Lower lobe of right lung (tissue), 2 donors: ENCODE results near the gene AIMP1. TPM values are rescaled to one million over a fixed set of nuclear protein-coding genes. Genes with fewer than 3 reads are reported as not detected.
"Not testable (repeated sequence)": the region's sequence is repeated elsewhere in the genome, so short reads cannot be mapped to it uniquely, and the experiment has no call there.

ENCODE experiments used
- ATAC-seq, 2 donors: fragments of 200-7000 bp; cut with Tn5 transposase; one replicate each; pipeline ENCODE4 v1.9.1; 2020 to 2022; ENCODE audit warnings: mild to moderate bottlenecking in 2 of 2, moderate library complexity in 2 of 2
- DNase-seq: peaks from one replicate; pipeline ENCODE4 v3.0.0-alpha.2; 2020
- H3K27ac ChIP-seq: fragments of 200-600 bp; one replicate; pipeline ENCODE4 v1.8.0; 2022
- H3K27me3 ChIP-seq: fragments of 200-600 bp; one replicate; pipeline ENCODE4 v1.8.0; 2022; ENCODE audit warnings: low read depth
- H3K36me3 ChIP-seq: fragments of 200-600 bp; one replicate; pipeline ENCODE4 v1.8.0; 2022; ENCODE audit warnings: mild to moderate bottlenecking
- H3K4me1 ChIP-seq: fragments of 200-600 bp; one replicate; pipeline ENCODE4 v1.8.0; 2022
- H3K4me3 ChIP-seq: fragments of 200-600 bp; one replicate; pipeline ENCODE4 v1.8.0; 2022; ENCODE audit warnings: mild to moderate bottlenecking
- H3K9me3 ChIP-seq: fragments of 200-600 bp; one replicate; pipeline ENCODE4 v1.8.0; 2022
- CTCF ChIP-seq: fragments of 200-600 bp; IDR thresholded peaks from one replicate; pipeline ENCODE4 v1.8.0; 2022; ENCODE audit warnings: antibody characterized with exemption, mild to moderate bottlenecking
- intact Hi-C: fragments of 100-400 bp; cut with DNase I; formaldehyde crosslinking; loops from one replicate; pipeline ENCODE4 v1.11.0; 2022
- total RNA-seq: library from RNA; stranded (reverse); fragmentation: NEBNext Ultra II Directional; extraction: Animal tissue kit (Norgen Biotek cat#: 25700); gene quantifications from one replicate; pipeline ENCODE4 v1.2.1, GENCODE V29; 2021
- donor health status: DM: no; HTN: yes; CAD: no; lungs with severe emphysema.

The AIMP1 gene
- total RNA-seq, 1 donor from 2014 or later = 40.7 TPM

DNA sequence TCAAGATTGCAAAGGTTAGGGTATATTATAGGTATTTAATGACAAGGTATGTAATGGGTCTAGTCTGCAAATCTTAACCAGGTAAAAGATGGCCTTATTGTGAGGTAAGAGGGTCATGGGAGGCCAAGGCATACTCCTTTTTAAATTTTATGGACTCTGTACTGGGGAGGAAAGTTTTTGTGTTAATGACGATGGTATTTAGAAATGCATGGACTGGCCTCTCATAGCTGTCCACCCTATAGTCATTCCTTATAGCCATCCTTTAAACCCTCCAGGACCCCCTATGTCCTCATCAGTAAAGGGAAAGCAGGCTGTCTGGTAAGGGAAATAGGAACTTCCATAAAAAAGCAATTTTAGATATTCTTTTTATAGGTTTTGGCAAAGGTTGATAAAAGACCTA, 1.5 kb downstream of the AIMP1 start:
- no peaks in the 10 kb centered on the region for H3K27me3 ChIP-seq
- H3K36me3 ChIP-seq = no peaks in the 10 kb centered on the region
- ATAC-seq (no peak), DNase-seq (no peak)
- no peaks in the 10 kb centered on the region for H3K9me3 ChIP-seq
- no peak for TF ChIP-seq CTCF
- intact Hi-C loops = no loop called here
- H3K4me1 ChIP-seq = peaks cover 48% of the 10 kb centered on the region
- peak overlapping the region; percentile 76 for H3K4me3 ChIP-seq
- H3K27ac ChIP-seq = no peak overlapping the region

DNA sequence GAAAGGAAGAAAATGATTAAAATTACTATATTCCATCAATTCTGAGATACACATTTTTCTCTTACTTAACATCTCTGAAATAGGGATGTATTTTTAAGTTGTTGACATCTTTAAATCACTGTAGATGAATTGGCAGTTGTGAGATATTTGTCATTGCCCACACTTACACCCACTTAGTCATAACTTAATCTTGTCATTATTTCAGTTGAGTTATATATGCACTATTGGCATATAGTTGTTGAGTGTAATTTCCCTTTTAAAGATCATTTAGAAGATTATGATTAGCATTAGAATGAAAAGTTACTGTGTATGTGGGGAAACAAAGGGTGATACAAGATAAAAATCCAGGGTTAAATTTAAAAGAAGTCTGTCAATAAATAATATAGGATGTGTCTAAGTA, 2.2 kb downstream of the AIMP1 start:
- Histone ChIP-seq H3K9me3 (no peaks in the 10 kb centered on the region), H3K36me3 (no peaks in the 10 kb centered on the region), H3K27ac (no peak overlapping the region), H3K4me3 (no peak overlapping the region), H3K4me1 (peaks cover 43% of the 10 kb centered on the region), H3K27me3 (no peaks in the 10 kb centered on the region)
- intact Hi-C loops = no loop called here
- no peak for TF ChIP-seq CTCF
- no peak for DNase-seq
- ATAC-seq = no peak

DNA sequence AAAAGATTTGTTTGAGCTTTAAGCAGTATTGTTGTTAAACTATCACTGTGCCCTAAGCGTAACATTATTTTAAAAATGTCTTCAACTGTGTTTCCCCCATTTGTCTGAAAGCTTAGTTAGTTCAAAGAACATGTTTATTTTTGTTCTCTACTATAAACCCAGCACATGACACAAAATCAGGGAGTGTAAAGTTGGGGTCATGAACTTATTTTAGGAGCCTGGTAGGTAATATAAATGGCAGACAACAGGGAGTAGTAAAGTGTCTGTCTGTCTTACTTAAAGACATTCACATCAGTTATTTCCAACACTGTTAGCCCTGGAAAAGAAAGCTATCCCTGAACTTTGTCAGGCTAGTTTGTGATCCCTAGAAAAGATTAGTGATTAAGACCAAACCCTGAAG, 3.9 kb downstream of the AIMP1 start:
- DNase-seq (no peak), ATAC-seq (no peak)
- no peaks in the 10 kb centered on the region for H3K9me3 ChIP-seq
- peaks cover 7% of the 10 kb centered on the region for H3K36me3 ChIP-seq
- H3K27me3 ChIP-seq = no peaks in the 10 kb centered on the region
- no peak overlapping the region for H3K4me3 ChIP-seq
- no peak for TF ChIP-seq CTCF
- no peak overlapping the region for H3K27ac ChIP-seq
- intact Hi-C loops = no loop called here
- peaks cover 27% of the 10 kb centered on the region for H3K4me1 ChIP-seq

DNA sequence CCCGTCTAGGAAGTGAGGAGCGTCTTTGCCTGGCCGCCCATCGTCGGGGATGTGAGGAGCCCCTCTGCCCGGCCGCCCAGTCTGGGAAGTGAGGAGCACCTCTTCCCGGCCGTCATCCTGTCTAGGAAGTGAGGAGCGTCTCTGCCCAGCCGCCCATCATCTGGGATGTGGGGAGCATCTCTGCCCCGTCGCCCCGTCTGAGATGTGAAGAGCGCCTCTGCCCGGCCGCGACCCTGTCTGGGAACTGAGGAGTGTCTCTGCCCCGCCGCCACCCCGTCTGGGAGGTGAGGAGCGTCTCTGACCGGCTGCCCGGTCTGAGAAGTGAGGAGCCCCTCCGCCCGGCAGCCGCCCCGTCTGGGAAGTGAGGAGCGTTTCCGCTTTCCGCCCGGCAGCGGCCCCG, 4.8 kb downstream of the AIMP1 start:
- H3K9me3 ChIP-seq, H3K27me3 ChIP-seq, H3K27ac ChIP-seq, intact Hi-C loops, H3K4me3 ChIP-seq, ATAC-seq, DNase-seq: not testable (repeated sequence)
- H3K4me1 ChIP-seq = peaks cover 24% of the 10 kb centered on the region
- H3K36me3 ChIP-seq = peaks cover 16% of the 10 kb centered on the region

- H3K4me3 ChIP-seq, H3K27ac ChIP-seq, DNase-seq, intact Hi-C loops, ATAC-seq, H3K9me3 ChIP-seq, H3K27me3 ChIP-seq: not testable (repeated sequence)
- Histone ChIP-seq H3K4me1 (peaks cover 24% of the 10 kb centered on the region), H3K36me3 (peaks cover 23% of the 10 kb centered on the region)
These were observed 5.5 kb downstream of the AIMP1 start for GRCh38 chr4:106321814-106322213.

DNA sequence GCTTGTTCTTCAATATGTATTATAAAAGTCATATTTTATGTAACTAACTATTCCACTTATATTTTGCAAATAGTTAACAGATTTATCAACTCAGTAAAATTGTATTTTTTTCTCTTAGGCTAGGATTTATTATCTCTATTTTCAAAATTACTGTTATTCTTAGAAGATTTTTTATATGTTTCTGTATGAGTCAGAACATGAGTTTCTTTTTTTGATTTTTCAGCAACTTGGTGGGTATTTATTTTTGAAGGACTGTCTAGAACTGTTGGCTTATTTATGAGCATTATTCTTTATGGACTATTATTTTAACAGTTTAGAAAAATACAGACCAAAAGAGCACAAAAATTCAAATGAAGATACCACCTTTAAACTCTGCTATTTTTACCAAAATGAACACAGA, 6.8 kb downstream of the AIMP1 start:
- Histone ChIP-seq H3K9me3 (no peaks in the 10 kb centered on the region), H3K36me3 (peaks cover 36% of the 10 kb centered on the region), H3K27me3 (no peaks in the 10 kb centered on the region), H3K27ac (no peak overlapping the region), H3K4me1 (peaks cover 13% of the 10 kb centered on the region), H3K4me3 (no peak overlapping the region)
- no peak for ATAC-seq
- no peak for DNase-seq
- intact Hi-C loops = no loop called here
- TF ChIP-seq CTCF = no peak

- H3K27ac ChIP-seq = no peak overlapping the region
- H3K27me3 ChIP-seq = no peaks in the 10 kb centered on the region
- DNase-seq (no peak), ATAC-seq (no peak)
- no peak for TF ChIP-seq CTCF
- H3K9me3 ChIP-seq = no peaks in the 10 kb centered on the region
- H3K4me3 ChIP-seq = no peak overlapping the region
- peaks cover 62% of the 10 kb centered on the region for H3K36me3 ChIP-seq
- peaks cover 5% of the 10 kb centered on the region for H3K4me1 ChIP-seq
- intact Hi-C loops = no loop called here
These were observed 9.4 kb downstream of the AIMP1 start for GRCh38 chr4:106325800-106326199.
